Gastroesophageal sphincter (tissue), 4 donors: ENCODE data around the gene CD82. TPM values are rescaled to one million over a fixed set of nuclear protein-coding genes. Genes with fewer than 3 reads are reported as not detected.

Experiments used
- ATAC-seq: fragments of 150-250 bp; one replicate; pipeline ENCODE4 v1.9.1; 2016; ENCODE audit warnings: mild to moderate bottlenecking, moderate library complexity
- H3K27ac ChIP-seq, 4 donors: fragments of 200-600 bp; sonication (generic) in 3 of 4; 1 replicate in 3 of 4; 2 replicates in 1 of 4; pipeline ENCODE4 v1.5.1; 2016 to 2019
- H3K27me3 ChIP-seq: fragments of 200-600 bp; sonication (generic); one replicate; pipeline ENCODE4 v1.5.1; 2019
- H3K36me3 ChIP-seq, 2 donors: fragments of 200-600 bp; sonication (generic); one replicate each; pipeline ENCODE4 v1.5.1; 2019; ENCODE audit warnings: control low read depth in 1 of 2
- H3K4me1 ChIP-seq, 3 donors: fragments of 200-600 bp; sonication (generic); 1 replicate in 2 of 3; 2 replicates in 1 of 3; pipeline ENCODE4 v1.5.1; 2016 to 2019; ENCODE audit warnings: control low read depth in 2 of 3
- H3K4me3 ChIP-seq, 2 donors: fragments of 200-600 bp; sonication (generic); one replicate each; pipeline ENCODE4 v1.5.1; 2019; ENCODE audit warnings: mild to moderate bottlenecking in 1 of 2, moderate library complexity in 1 of 2
- H3K9me3 ChIP-seq, 3 donors: fragments of 200-600 bp; sonication (generic); one replicate each; pipeline ENCODE4 v1.5.1; 2017 to 2019; ENCODE audit warnings: control low read depth in 2 of 3
- CTCF ChIP-seq, 4 experiments: fragments of 200-600 bp in 2 of 4; fragments of 450-650 bp in 2 of 4; sonication (generic) in 1 of 4; IDR thresholded peaks; one replicate each; pipeline ENCODE4 v1.5.1; 2017 to 2019; ENCODE audit warnings: antibody characterized with exemption in 4 of 4, mild to moderate bottlenecking in 2 of 4, moderate library complexity in 2 of 4
- EP300 ChIP-seq: sonication (generic); formaldehyde crosslinking; IDR thresholded peaks from one replicate; pipeline ENCODE4 v1.6.1; 2017; ENCODE audit warnings: antibody characterized with exemption, mild to moderate bottlenecking
- POLR2A ChIP-seq, 2 donors: fragments of 450-650 bp; IDR thresholded peaks; one replicate each; pipeline ENCODE4 v1.6.1; 2017; ENCODE audit warnings: antibody characterized with exemption in 2 of 2, mild to moderate bottlenecking in 2 of 2, moderate library complexity in 1 of 2
- POLR2AphosphoS5 ChIP-seq: sonication (generic); formaldehyde crosslinking; IDR thresholded peaks from one replicate; pipeline ENCODE4 v1.6.1; 2017; ENCODE audit warnings: antibody characterized with exemption
- WGBS, 2 donors: methylation state at CpG; one replicate each; pipeline ENCODE4 v1.1.5; 2018; ENCODE audit warnings: low coverage in 1 of 2; 5-methylcytosine and 5-hydroxymethylcytosine counted together
- total RNA-seq, 4 donors: library from RNA; depleted of rRNA; stranded (reverse); fragments of >200 nt; gene quantifications; one replicate each; pipeline ENCODE4 v1.1.0, GENCODE V29; 2016

Gene CD82
- total RNA-seq, 4 donors from 2014 or later: 12.7 to 24.0 (median 19.1) TPM

GRCh38 chr11:44529895-44530412 lies 35.5 kb upstream of the CD82 start:
- peaks cover 8% of the 10 kb centered on the region for H3K27me3 ChIP-seq
- TF ChIP-seq POLR2AphosphoS5: no peak
- TF ChIP-seq POLR2A (IDR thresholded peaks at IDR 0.05): no peak
- no peak for TF ChIP-seq EP300
- no peaks in the 10 kb centered on the region for H3K4me1 ChIP-seq
- H3K36me3 ChIP-seq: no peaks in the 10 kb centered on the region
- no peaks in the 10 kb centered on the region for H3K9me3 ChIP-seq
- no peak overlapping the region for H3K4me3 ChIP-seq
- no peak for ATAC-seq
- 98 to 100% methylated on average over 3 to 5 of the region's 7 CpGs for WGBS, 2 donors
- no peak overlapping the region for H3K27ac ChIP-seq

GRCh38 chr11:44530413-44531115 lies 34.9 kb upstream of the CD82 start:
- Histone ChIP-seq H3K4me1 (no peaks in the 10 kb centered on the region), H3K36me3 (no peaks in the 10 kb centered on the region), H3K9me3 (no peaks in the 10 kb centered on the region), H3K27ac (no peak overlapping the region), H3K4me3 (no peak overlapping the region), H3K27me3 (peaks cover 6% of the 10 kb centered on the region)
- no peak for TF ChIP-seq EP300
- TF ChIP-seq POLR2A (IDR thresholded peaks at IDR 0.05): no peak
- no peak for TF ChIP-seq CTCF (IDR thresholded peaks at IDR 0.05)
- no peak for TF ChIP-seq POLR2AphosphoS5
- no peak for ATAC-seq
- 53 to 82% methylated on average over 3 to 8 of the region's 9 CpGs for WGBS, 2 donors

- no peak for ATAC-seq
- Histone ChIP-seq H3K4me1 (no peaks in the 10 kb centered on the region), H3K27ac (no peak overlapping the region), H3K9me3 (no peaks in the 10 kb centered on the region), H3K4me3 (no peak overlapping the region), H3K27me3 (peaks cover 3% of the 10 kb centered on the region), H3K36me3 (no peaks in the 10 kb centered on the region)
- WGBS, 2 donors: 71% methylated on average over 4 of the region's 9 CpGs; no CpG with 5 or more reads in 1 of the 2 donors
- TF ChIP-seq CTCF (IDR thresholded peaks at IDR 0.05) (no peak), POLR2A (IDR thresholded peaks at IDR 0.05) (no peak), POLR2AphosphoS5 (no peak), EP300 (no peak)
Measured at GRCh38 chr11:44531116-44531504, 34.4 kb upstream of the CD82 start.

GRCh38 chr11:44531636-44532035 lies 33.8 kb upstream of the CD82 start:
- Histone ChIP-seq H3K36me3 (no peaks in the 10 kb centered on the region), H3K27me3 (peaks cover 5% of the 10 kb centered on the region), H3K4me1 (no peaks in the 10 kb centered on the region), H3K9me3 (no peaks in the 10 kb centered on the region), H3K4me3 (no peak overlapping the region), H3K27ac (no peak overlapping the region)
- WGBS, 2 donors: 60 to 80% methylated on average over 1 to 7 of the region's 8 CpGs
- TF ChIP-seq CTCF (IDR thresholded peaks at IDR 0.05): no peak
- TF ChIP-seq POLR2AphosphoS5: no peak
- TF ChIP-seq POLR2A (IDR thresholded peaks at IDR 0.05): no peak
- no peak for TF ChIP-seq EP300
- ATAC-seq: no peak

GRCh38 chr11:44532809-44533208 lies 32.7 kb upstream of the CD82 start:
- ATAC-seq: no peak
- 45 to 89% methylated on average over 3 to 4 of the region's 4 CpGs for WGBS, 2 donors
- Histone ChIP-seq H3K4me1 (no peaks in the 10 kb centered on the region), H3K27me3 (peaks cover 7% of the 10 kb centered on the region), H3K9me3 (no peaks in the 10 kb centered on the region), H3K27ac (no peak overlapping the region), H3K36me3 (no peaks in the 10 kb centered on the region), H3K4me3 (no peak overlapping the region)
- TF ChIP-seq POLR2AphosphoS5 (no peak), POLR2A (IDR thresholded peaks at IDR 0.05) (no peak), EP300 (no peak), CTCF (IDR thresholded peaks at IDR 0.05) (no peak)
